Activated CD4-positive, alpha-beta T cell treated with anti-CD3 and anti-CD28 coated beads for 48 hours (primary cell): ENCODE measurements around the gene RGS6.

Experiments used
- DNase-seq: peaks from one replicate; pipeline ENCODE4 v3.0.0-alpha.2; 2020

Gene RGS6

DNA sequence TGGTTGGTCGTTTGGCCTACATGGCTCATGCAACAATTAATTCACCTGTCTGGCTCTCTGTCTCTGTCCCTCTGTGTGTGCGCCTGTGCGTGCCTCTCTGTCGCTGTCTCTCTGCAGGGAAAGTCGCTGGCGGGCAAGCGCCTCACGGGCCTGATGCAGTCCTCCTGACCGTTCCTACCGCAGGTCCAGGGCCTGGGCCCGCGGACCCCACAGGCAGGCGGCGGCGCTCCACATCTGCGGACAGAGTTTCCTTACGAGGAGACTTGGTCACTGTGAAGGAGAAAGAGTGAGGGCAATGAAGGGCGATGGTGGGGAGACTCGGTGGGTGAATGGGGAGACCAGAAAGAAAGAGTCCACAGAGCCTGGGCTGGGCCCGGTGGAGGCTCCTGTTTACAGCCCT, 630.1 kb downstream of the RGS6 start:
- no peak for DNase-seq

GRCh38 chr14:72563676-72564075, 631.4 kb downstream of the RGS6 start:
- no peak for DNase-seq

- no peak for DNase-seq
Measured at GRCh38 chr14:72565149-72565559, 632.9 kb downstream of the RGS6 start.

DNA sequence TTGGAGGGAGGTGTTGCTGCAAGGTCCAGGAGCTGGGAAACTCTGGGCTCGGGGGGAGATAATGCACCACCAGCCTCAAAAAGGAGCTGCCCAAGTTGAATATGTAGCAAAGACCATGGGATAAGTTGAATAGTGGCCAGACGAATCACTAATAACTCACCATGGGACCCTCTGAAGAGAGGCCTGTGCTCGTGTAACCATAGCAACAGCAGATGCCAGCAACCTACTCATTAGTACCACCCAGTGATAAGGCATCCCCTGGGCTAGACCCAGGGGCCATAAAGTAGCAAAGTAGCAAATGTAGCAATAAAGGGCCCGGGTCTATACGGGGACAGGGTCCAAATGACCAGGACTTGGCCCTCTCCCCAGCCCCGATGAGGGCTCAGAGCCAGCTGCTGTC, 633.7 kb downstream of the RGS6 start:
- DNase-seq: no peak

DNA sequence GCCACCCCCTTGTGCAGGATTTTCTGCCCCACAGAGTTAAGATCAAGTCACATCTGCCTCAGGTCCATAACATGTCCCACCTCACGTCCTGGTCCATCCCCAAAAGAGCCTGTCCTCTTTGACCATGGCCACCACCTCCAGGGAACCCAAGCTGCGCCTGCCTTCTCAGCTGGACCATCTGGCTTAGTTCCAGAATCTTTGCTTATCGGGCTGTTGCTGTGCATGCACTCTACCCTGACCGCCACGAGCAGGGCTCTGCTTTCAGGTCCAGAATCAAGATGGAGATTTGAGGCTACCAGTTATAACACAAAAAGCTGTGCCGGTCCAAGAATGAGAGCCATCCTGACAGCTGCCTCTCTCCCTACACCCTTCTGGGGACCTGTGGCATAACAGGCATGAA, 635.0 kb downstream of the RGS6 start:
- DNase-seq: no peak

GRCh38 chr14:72568296-72568992, 636.2 kb downstream of the RGS6 start:
- no peak for DNase-seq

GRCh38 chr14:72573725-72574417, 641.6 kb downstream of the RGS6 start:
- DNase-seq: no peak

DNA sequence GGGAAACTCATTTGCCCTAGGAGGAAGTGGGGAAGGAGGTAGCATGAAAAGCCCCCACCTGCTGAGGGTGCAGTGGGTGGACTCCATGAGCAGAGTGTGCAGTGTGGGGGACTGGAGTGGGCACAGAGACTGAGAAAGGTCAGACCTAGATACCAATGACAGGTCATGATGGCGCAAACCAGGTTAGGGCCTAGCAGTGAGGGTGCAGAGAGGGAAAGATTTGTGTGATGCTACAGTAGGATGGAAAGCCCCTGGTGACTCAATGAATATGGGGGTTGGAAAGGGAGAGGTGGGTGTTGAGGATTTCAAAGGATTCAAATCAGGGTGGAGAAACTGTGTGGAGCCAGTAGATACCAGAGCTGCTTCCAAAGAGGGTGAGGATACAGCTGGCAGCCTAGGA, 642.5 kb downstream of the RGS6 start:
- DNase-seq: no peak

GRCh38 chr14:72576258-72576657, 644.0 kb downstream of the RGS6 start:
- DNase-seq: no peak

DNA sequence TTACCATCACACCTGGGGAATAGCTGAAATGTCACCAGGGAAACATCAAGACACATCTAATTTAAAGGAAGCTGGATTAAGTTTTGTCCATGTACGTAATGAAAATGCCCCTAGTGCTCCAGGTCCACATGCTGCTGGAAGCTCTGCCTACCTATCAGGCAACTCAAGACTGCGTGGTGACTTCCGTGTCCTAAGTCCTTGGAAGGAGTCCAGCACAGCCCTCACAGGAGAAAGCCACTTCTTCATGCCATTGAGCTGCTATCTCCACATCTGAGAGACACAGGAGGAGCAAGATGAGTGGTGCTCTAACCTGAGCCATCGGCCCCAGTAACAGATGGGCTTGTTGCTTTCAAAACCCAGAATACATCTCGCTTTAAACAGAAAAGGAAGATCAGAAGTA, 645.3 kb downstream of the RGS6 start:
- no peak for DNase-seq

GRCh38 chr14:72578514-72578913, 646.3 kb downstream of the RGS6 start:
- no peak for DNase-seq

DNA sequence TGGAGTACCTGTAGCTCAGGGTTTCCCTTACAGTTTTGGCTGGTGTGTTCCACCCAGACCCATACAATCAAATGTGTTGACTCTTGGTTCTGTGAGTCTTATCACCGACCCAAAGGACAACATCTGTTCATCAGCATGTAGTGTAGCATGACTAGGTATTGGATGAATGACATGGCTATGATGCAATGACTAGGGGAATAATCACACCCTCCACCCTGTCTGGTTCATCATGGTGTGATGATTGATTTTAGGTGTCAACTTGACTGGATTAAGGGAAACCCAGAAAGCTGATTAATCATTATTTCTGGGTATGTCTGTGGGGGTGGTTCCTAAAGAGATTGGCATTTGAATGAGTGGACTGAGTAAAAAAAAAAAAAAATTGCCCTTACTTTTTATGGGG, 650.4 kb downstream of the RGS6 start:
- no peak for DNase-seq

- no peak for DNase-seq
Measured at GRCh38 chr14:72583316-72584272, 651.4 kb downstream of the RGS6 start.

DNA sequence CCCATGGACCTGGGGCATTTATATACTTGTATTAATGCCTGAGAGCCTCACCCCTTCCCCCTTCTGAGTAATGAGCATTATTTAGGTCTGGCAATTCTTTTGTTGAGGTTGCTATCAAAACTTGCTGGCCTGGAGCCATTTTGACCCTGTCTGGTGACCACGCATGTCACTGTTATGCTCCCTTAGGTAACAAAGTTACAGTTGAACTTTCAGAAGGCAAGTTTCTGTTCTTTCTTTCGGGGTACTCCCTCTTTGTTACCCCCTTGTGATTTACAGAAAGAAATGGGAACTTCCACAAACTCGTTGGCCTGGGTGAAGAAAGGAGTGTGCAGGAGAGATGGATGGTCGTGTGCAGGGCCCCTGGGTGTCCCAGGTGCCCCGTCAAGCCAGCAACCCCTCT, 656.3 kb downstream of the RGS6 start:
- DNase-seq: no peak

DNA sequence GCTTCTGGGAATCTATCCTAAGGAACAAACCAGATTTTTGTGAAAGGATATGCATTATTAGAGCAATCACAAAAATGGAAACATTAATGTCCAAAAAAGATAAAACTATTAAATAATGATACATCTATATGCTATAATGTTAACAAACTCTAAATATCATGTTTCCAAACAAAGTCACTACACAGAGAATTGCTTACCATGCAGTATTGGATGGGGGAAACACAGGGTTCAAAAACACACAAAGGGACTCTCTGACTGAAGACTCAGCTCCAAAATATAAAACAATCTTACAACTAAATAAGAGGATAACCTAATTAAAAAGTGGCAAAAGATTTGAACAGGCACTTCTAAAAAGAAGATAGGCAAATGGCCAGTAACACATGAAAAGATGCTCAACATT, 657.4 kb downstream of the RGS6 start:
- DNase-seq: no peak

GRCh38 chr14:72590577-72590976, 658.3 kb downstream of the RGS6 start:
- no peak for DNase-seq

DNA sequence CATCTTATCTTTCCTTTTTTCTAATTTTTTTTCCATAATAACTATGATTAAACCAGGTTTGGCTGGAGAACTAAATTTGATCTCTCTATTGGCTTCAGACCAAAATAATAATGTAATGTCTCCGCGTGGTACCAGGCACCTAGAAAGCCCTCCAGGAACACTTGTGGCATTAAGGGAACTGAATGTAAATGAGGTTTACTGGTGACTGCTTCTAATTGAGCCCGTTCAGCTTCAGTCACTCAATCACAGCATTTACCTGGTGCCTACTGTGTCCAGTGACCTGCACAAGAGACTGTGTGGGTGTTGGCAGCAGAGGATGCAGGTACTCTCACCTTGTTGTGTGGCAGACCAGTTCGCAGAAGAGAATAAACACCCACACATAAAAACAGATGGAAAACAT, 659.2 kb downstream of the RGS6 start:
- no peak for DNase-seq

DNA sequence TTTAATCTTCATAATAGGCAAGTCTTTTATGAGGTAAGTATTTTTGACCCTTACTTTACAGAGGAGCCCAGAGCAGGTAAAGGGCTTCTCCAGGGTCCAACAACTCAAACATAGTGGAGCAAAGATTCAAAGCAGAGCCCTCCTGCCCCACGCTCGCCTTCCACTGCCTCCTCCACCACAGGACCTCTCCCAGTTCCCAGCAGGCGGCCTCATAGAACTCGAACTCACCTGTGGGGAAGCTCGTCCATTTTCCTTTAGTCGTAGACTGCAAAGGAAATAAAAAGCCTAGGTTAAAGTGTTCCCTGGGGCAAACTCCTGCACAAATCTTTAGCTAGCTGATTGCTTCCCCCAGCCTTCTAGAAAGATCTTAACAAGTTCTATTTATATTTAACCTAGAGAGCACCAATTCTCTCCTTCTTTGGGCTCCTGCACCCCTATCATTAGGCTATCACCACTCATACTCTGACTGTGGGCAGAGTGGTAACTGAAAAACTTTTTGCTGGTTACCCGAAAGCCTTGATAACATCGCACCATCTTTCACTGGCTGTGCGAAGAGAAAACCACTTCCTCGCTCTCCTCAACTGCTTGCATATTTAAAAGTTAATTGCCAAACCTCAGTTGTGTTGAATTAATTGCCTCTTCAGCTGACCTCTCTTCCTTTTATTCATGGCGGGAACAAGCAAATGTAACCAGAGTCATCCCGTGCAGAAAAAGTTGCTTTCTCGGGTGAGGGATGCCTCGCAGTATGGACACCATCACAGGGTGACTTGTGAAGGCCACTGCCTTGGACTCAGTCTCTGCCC, 662.1 kb downstream of the RGS6 start:
- peak; percentile 33 for DNase-seq

- no peak for DNase-seq
Measured at GRCh38 chr14:72595152-72595862, 663.1 kb downstream of the RGS6 start.

GRCh38 chr14:72597252-72598233, 665.3 kb downstream of the RGS6 start:
- DNase-seq: no peak

- no peak for DNase-seq
Measured at GRCh38 chr14:72598306-72598705, 666.1 kb downstream of the RGS6 start.
